ENCODE data around the gene CARMIL1.

DNA sequence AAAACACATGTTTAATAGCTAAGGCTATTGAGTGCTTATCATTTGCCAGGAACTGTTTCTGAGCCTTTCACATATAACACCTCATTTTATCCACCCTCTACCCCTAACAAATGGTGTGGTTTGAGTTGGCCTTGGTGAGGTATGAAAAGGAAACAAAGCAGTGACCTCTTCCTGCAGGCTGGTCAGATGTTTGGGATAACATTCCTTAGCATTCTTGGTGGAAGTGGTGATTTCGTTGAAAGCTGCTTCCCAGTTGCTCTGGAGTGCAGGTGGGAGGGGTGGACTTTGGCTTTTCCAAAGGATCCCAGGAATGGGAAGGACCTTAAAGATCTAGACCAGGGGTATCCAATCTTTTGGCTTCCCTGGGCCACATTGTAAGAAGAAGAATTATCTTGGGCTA, 41.3 kb downstream of the CARMIL1 start:
- no peak for TF ChIP-seq CTCF (IDR thresholded peaks at IDR 0.05)
- TF ChIP-seq POLR2A (IDR thresholded peaks at IDR 0.05), result no peak
